Mesenchymal stem cell (in vitro differentiated cells and primary cell): ENCODE results near the gene ARHGAP15.

Source experiments
- DNase-seq: peaks from one replicate; pipeline ENCODE4 v3.0.0-alpha.2; 2013
- H2AFZ ChIP-seq: one replicate; pipeline ENCODE4 v1.6.1; 2013; ENCODE audit warnings: low read depth, mild to moderate bottlenecking, control low read depth, inconsistent platforms, low read length, moderate library complexity
- H2AK5ac ChIP-seq: 2 replicates; pipeline ENCODE4 v1.6.1; 2013; ENCODE audit warnings: low read length, moderate library complexity, mild to moderate bottlenecking, inconsistent platforms; ENCODE audit not compliant: severe bottlenecking
- H2BK120ac ChIP-seq: one replicate; pipeline ENCODE4 v1.6.1; 2013; ENCODE audit warnings: low read depth, mild to moderate bottlenecking, inconsistent platforms, low read length, moderate library complexity
- H2BK12ac ChIP-seq, 2 experiments: one replicate each; pipeline ENCODE4 v1.6.1; 2013; ENCODE audit warnings: inconsistent platforms in 2 of 2, low read length in 2 of 2, mild to moderate bottlenecking in 2 of 2, moderate library complexity in 2 of 2, control low read depth in 1 of 2
- H2BK15ac ChIP-seq: one replicate; pipeline ENCODE4 v1.6.1; 2013; ENCODE audit warnings: mild to moderate bottlenecking, low read depth, inconsistent platforms; ENCODE audit not compliant: poor library complexity, severe bottlenecking
- H2BK5ac ChIP-seq: 2 replicates; pipeline ENCODE4 v1.6.1; 2013; ENCODE audit warnings: low read depth, mild to moderate bottlenecking, low read length, control low read depth, inconsistent platforms; ENCODE audit not compliant: poor library complexity, severe bottlenecking
- H3K14ac ChIP-seq, 2 experiments: one replicate each; pipeline ENCODE4 v1.6.1; 2013; ENCODE audit warnings: inconsistent platforms in 2 of 2, low read length in 2 of 2, control low read depth in 1 of 2, mild to moderate bottlenecking in 1 of 2, moderate library complexity in 1 of 2
- H3K18ac ChIP-seq, 2 experiments: one replicate each; pipeline ENCODE4 v1.6.1; 2013; ENCODE audit warnings: inconsistent platforms in 2 of 2, low read length in 2 of 2, control low read depth in 1 of 2, low read depth in 1 of 2, mild to moderate bottlenecking in 1 of 2
- H3K23ac ChIP-seq, 2 experiments: one replicate each; pipeline ENCODE4 v1.6.1; 2013; ENCODE audit warnings: inconsistent platforms in 2 of 2, low read length in 2 of 2, mild to moderate bottlenecking in 2 of 2, moderate library complexity in 2 of 2, control low read depth in 1 of 2
- H3K27ac ChIP-seq: 2 replicates; pipeline ENCODE4 v1.5.1; 2013; ENCODE audit warnings: mild to moderate bottlenecking, moderate library complexity, low read length, control low read depth, inconsistent platforms; ENCODE audit not compliant: poor library complexity, severe bottlenecking
- H3K27me3 ChIP-seq, 2 experiments: 2 replicates each; pipeline versions ENCODE4 v1.6.1 to v1.7.0; 2013; ENCODE audit warnings: low read length in 2 of 2, mild to moderate bottlenecking in 2 of 2, moderate library complexity in 2 of 2, control low read depth in 1 of 2, inconsistent platforms in 1 of 2; ENCODE audit not compliant: control insufficient read depth in 1 of 2, insufficient read depth in 1 of 2
- H3K36me3 ChIP-seq, 2 experiments: 2 replicates each; pipeline versions ENCODE4 v1.6.1 to v1.7.0; 2013; ENCODE audit warnings: low read length in 2 of 2, control low read depth in 1 of 2, inconsistent platforms in 1 of 2, low read depth in 1 of 2, mild to moderate bottlenecking in 1 of 2; ENCODE audit not compliant: insufficient read depth in 2 of 2, control insufficient read depth in 1 of 2
- H3K4ac ChIP-seq, 2 experiments: one replicate each; pipeline ENCODE4 v1.6.1; 2013; ENCODE audit warnings: inconsistent platforms in 2 of 2, low read length in 2 of 2, mild to moderate bottlenecking in 2 of 2, moderate library complexity in 2 of 2, control low read depth in 1 of 2, low read depth in 1 of 2
- H3K4me1 ChIP-seq: 2 replicates; pipeline ENCODE4 v1.6.1; 2013; ENCODE audit warnings: low read depth, low read length, control low read depth; ENCODE audit not compliant: control insufficient read depth, insufficient read depth
- H3K4me2 ChIP-seq: 2 replicates; pipeline ENCODE4 v1.6.1; 2013; ENCODE audit warnings: low read length, mild to moderate bottlenecking, inconsistent platforms; ENCODE audit not compliant: poor library complexity, severe bottlenecking
- H3K4me3 ChIP-seq, 2 experiments: 2 replicates each; pipeline versions ENCODE4 v1.5.1 to v1.7.0; 2013; ENCODE audit warnings: low read length in 2 of 2, mild to moderate bottlenecking in 2 of 2, control low read depth in 1 of 2, low read depth in 1 of 2; ENCODE audit not compliant: insufficient read depth in 1 of 2
- H3K79me1 ChIP-seq: replicated peaks from 2 replicates; pipeline ENCODE4 v1.6.1; 2013; ENCODE audit warnings: mild to moderate bottlenecking, control low read depth, low read length, inconsistent platforms; ENCODE audit not compliant: poor library complexity, severe bottlenecking
- H3K9ac ChIP-seq: 2 replicates; pipeline ENCODE4 v1.7.0; 2013; ENCODE audit warnings: mild to moderate bottlenecking, low read length, moderate library complexity
- H3K9me3 ChIP-seq: 2 replicates; pipeline ENCODE4 v1.7.0; 2013; ENCODE audit warnings: mild to moderate bottlenecking, low read length; ENCODE audit not compliant: control insufficient read depth
- H4K8ac ChIP-seq: one replicate; pipeline ENCODE4 v1.6.1; 2013; ENCODE audit warnings: inconsistent platforms, mild to moderate bottlenecking, low read length, moderate library complexity
- H4K91ac ChIP-seq: one replicate; pipeline ENCODE4 v1.6.1; 2013; ENCODE audit warnings: mild to moderate bottlenecking, low read length, inconsistent platforms
- WGBS: methylation state at CpG from one replicate; pipeline ENCODE4 v1.1.7; 2013; ENCODE audit warnings: mixed read lengths; 5-methylcytosine and 5-hydroxymethylcytosine counted together

The ARHGAP15 gene

DNA sequence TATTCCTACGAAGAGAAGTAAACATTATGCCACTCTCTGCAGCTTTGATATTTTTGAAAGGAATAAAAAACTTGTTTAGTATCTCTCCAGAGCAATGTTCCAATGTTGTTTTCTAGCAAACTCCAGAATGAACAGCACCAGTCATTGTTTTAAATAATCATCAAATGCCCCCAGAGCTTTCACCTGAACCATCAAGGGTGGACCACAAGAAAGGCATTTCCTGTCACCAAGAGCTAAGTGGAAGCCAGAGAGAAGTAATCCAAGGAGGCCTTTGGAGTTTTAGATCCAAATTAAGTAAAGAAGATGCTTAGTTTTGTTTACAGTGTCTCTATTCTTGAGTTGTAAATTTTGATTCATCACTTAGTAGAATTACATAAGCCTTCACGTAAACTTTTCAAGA is 559.0 kb downstream of the ARHGAP15 start:
- H3K9ac ChIP-seq = no peak overlapping the region
- H3K4me2 ChIP-seq = no peak overlapping the region
- no peak overlapping the region for H4K91ac ChIP-seq
- H4K8ac ChIP-seq = no peak overlapping the region
- no peak overlapping the region for H3K23ac ChIP-seq
- H3K4me1 ChIP-seq = no peaks in the 10 kb centered on the region
- H2AK5ac ChIP-seq = no peak overlapping the region
- H3K27ac ChIP-seq = no peak overlapping the region
- no peak overlapping the region for H3K4me3 ChIP-seq
- no peak overlapping the region for H2BK120ac ChIP-seq
- H3K9me3 ChIP-seq = no peaks in the 10 kb centered on the region
- no peak overlapping the region for H2BK12ac ChIP-seq
- H3K4ac ChIP-seq = no peak overlapping the region
- H3K18ac ChIP-seq = no peak overlapping the region
- H3K14ac ChIP-seq = no peak overlapping the region
- no peak for DNase-seq
- H3K27me3 ChIP-seq = no peaks in the 10 kb centered on the region
- H3K36me3 ChIP-seq = no peaks in the 10 kb centered on the region
- no CpG with 5 or more reads among the region's 2 CpGs for WGBS
- no peak overlapping the region for H2BK15ac ChIP-seq
- no peaks in the 10 kb centered on the region for H3K79me1 ChIP-seq
- no peak overlapping the region for H2BK5ac ChIP-seq
- no peak overlapping the region for H2AFZ ChIP-seq

- H3K36me3 ChIP-seq = no peaks in the 10 kb centered on the region
- H3K27me3 ChIP-seq = no peaks in the 10 kb centered on the region
- no peak overlapping the region for H2BK12ac ChIP-seq
- no peaks in the 10 kb centered on the region for H3K4me1 ChIP-seq
- H3K4me2 ChIP-seq = no peak overlapping the region
- no peak for DNase-seq
- H3K79me1 ChIP-seq = no peaks in the 10 kb centered on the region
- H3K23ac ChIP-seq = no peak overlapping the region
- no peak overlapping the region for H3K9ac ChIP-seq
- H2AFZ ChIP-seq = no peak overlapping the region
- H4K8ac ChIP-seq = no peak overlapping the region
- H2BK120ac ChIP-seq = no peak overlapping the region
- no peak overlapping the region for H3K18ac ChIP-seq
- no peaks in the 10 kb centered on the region for H3K9me3 ChIP-seq
- H3K4ac ChIP-seq = no peak overlapping the region
- no peak overlapping the region for H2BK5ac ChIP-seq
- H3K27ac ChIP-seq = no peak overlapping the region
- 100% methylated on average over 1 of the region's 2 CpGs for WGBS
- H3K14ac ChIP-seq = no peak overlapping the region
- no peak overlapping the region for H2AK5ac ChIP-seq
- H2BK15ac ChIP-seq = no peak overlapping the region
- H3K4me3 ChIP-seq = no peak overlapping the region
- no peak overlapping the region for H4K91ac ChIP-seq
Measured at GRCh38 chr2:143688815-143689214, 559.6 kb downstream of the ARHGAP15 start.

- H3K36me3 ChIP-seq = no peaks in the 10 kb centered on the region
Measured at GRCh38 chr2:143689541-143689940, 560.3 kb downstream of the ARHGAP15 start.

GRCh38 chr2:143690235-143690634 is 561.0 kb downstream of the ARHGAP15 start:
- 100% methylated on average over 1 of the region's 2 CpGs for WGBS
- no peak overlapping the region for H3K9ac ChIP-seq
- H3K14ac ChIP-seq = no peak overlapping the region
- H2AK5ac ChIP-seq = no peak overlapping the region
- no peaks in the 10 kb centered on the region for H3K9me3 ChIP-seq
- no peaks in the 10 kb centered on the region for H3K36me3 ChIP-seq
- H3K4me3 ChIP-seq = no peak overlapping the region
- no peak overlapping the region for H3K27ac ChIP-seq
- no peak overlapping the region for H2BK15ac ChIP-seq
- no peaks in the 10 kb centered on the region for H3K79me1 ChIP-seq
- H2AFZ ChIP-seq = no peak overlapping the region
- H3K4me1 ChIP-seq = no peaks in the 10 kb centered on the region
- DNase-seq = no peak
- H3K23ac ChIP-seq = no peak overlapping the region
- no peak overlapping the region for H2BK5ac ChIP-seq
- no peak overlapping the region for H2BK120ac ChIP-seq
- H3K4ac ChIP-seq = no peak overlapping the region
- H3K4me2 ChIP-seq = no peak overlapping the region
- no peak overlapping the region for H2BK12ac ChIP-seq
- H3K18ac ChIP-seq = no peak overlapping the region
- no peak overlapping the region for H4K91ac ChIP-seq
- H4K8ac ChIP-seq = no peak overlapping the region
- no peaks in the 10 kb centered on the region for H3K27me3 ChIP-seq

More at GRCh38 chr2:143689541-143689940, 560.3 kb downstream of the ARHGAP15 start:
- Histone ChIP-seq H3K9me3 (no peaks in the 10 kb centered on the region), H2BK5ac (no peak overlapping the region), H3K23ac (no peak overlapping the region), H3K18ac (no peak overlapping the region), H3K4me3 (no peak overlapping the region), H3K14ac (no peak overlapping the region), H3K79me1 (no peaks in the 10 kb centered on the region), H3K27ac (no peak overlapping the region), H2BK15ac (no peak overlapping the region), H2BK120ac (no peak overlapping the region), H4K8ac (no peak overlapping the region), H3K4me2 (no peak overlapping the region), H2AFZ (no peak overlapping the region), H2BK12ac (no peak overlapping the region), H4K91ac (no peak overlapping the region), H2AK5ac (no peak overlapping the region), H3K9ac (no peak overlapping the region), H3K4ac (no peak overlapping the region), H3K27me3 (no peaks in the 10 kb centered on the region), H3K4me1 (no peaks in the 10 kb centered on the region)
- DNase-seq = no peak
- WGBS = 91% methylated on average over 1 of the region's 1 CpG
